Measurements from ENCODE around the gene FAM200A.
A peak's percentile ranks its signal among the peaks of the same experiment; 100 is the strongest.
"Not testable (repeated sequence)": the region's sequence is repeated elsewhere in the genome, so short reads cannot be mapped to it uniquely, and the experiment has no call there.

FAM200A gene

GRCh38 chr7:99535667-99536066 is 16.2 kb downstream of the FAM200A start:
- Histone ChIP-seq H3K4me1 (ENCODE audit: insufficient read depth, low read length) (no peaks in the 10 kb centered on the region), H3K9me3 (ENCODE audit: low read length) (peaks cover 24% of the 10 kb centered on the region), H3K27ac (ENCODE audit: low read depth, low read length) (no peak overlapping the region), H3K4me3 (ENCODE audit: low read depth in 1 of 2, low read length in 2 of 2) (no peak overlapping the region), H3K27me3 (ENCODE audit: control insufficient read depth in 1 of 2, insufficient read depth in 2 of 2, low read length in 2 of 2) (no peaks in the 10 kb centered on the region), H3K36me3 (ENCODE audit: insufficient read depth, low read length) (peaks cover 24% of the 10 kb centered on the region), H3K9ac (ENCODE audit: low read length) (no peak overlapping the region)

GRCh38 chr7:99531354-99531765 is 20.6 kb downstream of the FAM200A start:
- Histone ChIP-seq H3K36me3 (ENCODE audit: insufficient read depth, low read length) (peaks cover 39% of the 10 kb centered on the region), H3K27me3 (ENCODE audit: control insufficient read depth in 1 of 2, insufficient read depth in 2 of 2, low read length in 2 of 2) (no peaks in the 10 kb centered on the region), H3K27ac (ENCODE audit: low read depth, low read length) (no peak overlapping the region), H3K9ac (ENCODE audit: low read length) (no peak overlapping the region), H3K4me3 (ENCODE audit: low read depth in 1 of 2, low read length in 2 of 2) (peak overlapping the region in 1 of 2 donors; percentile 26), H3K4me1 (ENCODE audit: insufficient read depth, low read length) (no peaks in the 10 kb centered on the region), H3K9me3 (ENCODE audit: low read length) (peaks cover 20% of the 10 kb centered on the region)

- H3K27ac ChIP-seq (ENCODE audit: low read depth, low read length), result no peak overlapping the region
- H3K9ac ChIP-seq (ENCODE audit: low read length), result no peak overlapping the region
- peaks cover under 1% of the 10 kb centered on the region for H3K9me3 ChIP-seq (ENCODE audit: low read length)
- H3K4me3 ChIP-seq (ENCODE audit: low read depth in 1 of 2, low read length in 2 of 2), result no peak overlapping the region
- no peaks in the 10 kb centered on the region for H3K4me1 ChIP-seq (ENCODE audit: insufficient read depth, low read length)
- no peaks in the 10 kb centered on the region for H3K27me3 ChIP-seq (ENCODE audit: control insufficient read depth in 1 of 2, insufficient read depth in 2 of 2, low read length in 2 of 2)
- peaks cover 29% of the 10 kb centered on the region for H3K36me3 ChIP-seq (ENCODE audit: insufficient read depth, low read length)
These were observed 26.0 kb downstream of the FAM200A start for GRCh38 chr7:99525713-99526440.

GRCh38 chr7:99521399-99521798 is 30.5 kb downstream of the FAM200A start:
- no peaks in the 10 kb centered on the region for H3K9me3 ChIP-seq (ENCODE audit: low read length)
- no peak overlapping the region for H3K4me3 ChIP-seq (ENCODE audit: low read depth in 1 of 2, low read length in 2 of 2)
- no peaks in the 10 kb centered on the region for H3K27me3 ChIP-seq (ENCODE audit: control insufficient read depth in 1 of 2, insufficient read depth in 2 of 2, low read length in 2 of 2)
- no peaks in the 10 kb centered on the region for H3K4me1 ChIP-seq (ENCODE audit: insufficient read depth, low read length)
- peaks cover 34% of the 10 kb centered on the region for H3K36me3 ChIP-seq (ENCODE audit: insufficient read depth, low read length)
- H3K9ac ChIP-seq (ENCODE audit: low read length), result no peak overlapping the region
- no peak overlapping the region for H3K27ac ChIP-seq (ENCODE audit: low read depth, low read length)

- H3K27ac ChIP-seq (ENCODE audit: low read depth, low read length), result no peak overlapping the region
- H3K4me3 ChIP-seq (ENCODE audit: low read depth in 1 of 2, low read length in 2 of 2), result no peak overlapping the region
- H3K36me3 ChIP-seq (ENCODE audit: insufficient read depth, low read length), result peaks cover 29% of the 10 kb centered on the region
- H3K9ac ChIP-seq (ENCODE audit: low read length), result no peak overlapping the region
- H3K27me3 ChIP-seq (ENCODE audit: control insufficient read depth in 1 of 2, insufficient read depth in 2 of 2, low read length in 2 of 2), result no peaks in the 10 kb centered on the region
- H3K4me1 ChIP-seq (ENCODE audit: insufficient read depth, low read length), result no peaks in the 10 kb centered on the region
- H3K9me3 ChIP-seq (ENCODE audit: low read length), result no peaks in the 10 kb centered on the region
These were observed 37.9 kb downstream of the FAM200A start for GRCh38 chr7:99514050-99514449.

GRCh38 chr7:99505324-99505662 is 46.6 kb downstream of the FAM200A start:
- no peaks in the 10 kb centered on the region for H3K9me3 ChIP-seq (ENCODE audit: low read length)
- peak overlapping the region; percentile 94 for H3K27ac ChIP-seq (ENCODE audit: low read depth, low read length)
- peak overlapping the region; percentile 97 for H3K9ac ChIP-seq (ENCODE audit: low read length)
- H3K4me1 ChIP-seq (ENCODE audit: insufficient read depth, low read length), result peaks cover 24% of the 10 kb centered on the region
- H3K4me3 ChIP-seq (ENCODE audit: low read depth in 1 of 2, low read length in 2 of 2), result peak overlapping the region; percentile 72 to 94
- H3K36me3 ChIP-seq (ENCODE audit: insufficient read depth, low read length), result no peaks in the 10 kb centered on the region
- H3K27me3 ChIP-seq (ENCODE audit: control insufficient read depth in 1 of 2, insufficient read depth in 2 of 2, low read length in 2 of 2), result no peaks in the 10 kb centered on the region

GRCh38 chr7:99504603-99505323 is 47.2 kb downstream of the FAM200A start, which contains the start of gene ZKSCAN5:
Gene ZKSCAN5 (plus strand): TSS chr7:99504662. CDS start chr7:99506045, 1,383 bp downstream.
- H3K9me3 ChIP-seq (ENCODE audit: low read length), result no peaks in the 10 kb centered on the region
- H3K4me3 ChIP-seq (ENCODE audit: low read depth in 1 of 2, low read length in 2 of 2), result peak within 1 kb of the TSS; percentile 72 to 94
- peak within 1 kb of the TSS; percentile 97 for H3K9ac ChIP-seq (ENCODE audit: low read length)
- H3K4me1 ChIP-seq (ENCODE audit: insufficient read depth, low read length), result peaks cover 24% of the 10 kb centered on the region
- no peaks in the 10 kb centered on the region for H3K27me3 ChIP-seq (ENCODE audit: control insufficient read depth in 1 of 2, insufficient read depth in 2 of 2, low read length in 2 of 2)
- H3K27ac ChIP-seq (ENCODE audit: low read depth, low read length), result peak within 1 kb of the TSS; percentile 94
- H3K36me3 ChIP-seq (ENCODE audit: insufficient read depth, low read length), result no peaks in the 10 kb centered on the region

- H3K27ac ChIP-seq (ENCODE audit: low read depth, low read length), result peak overlapping the region; percentile 94
- H3K4me3 ChIP-seq (ENCODE audit: low read depth in 1 of 2, low read length in 2 of 2), result peak overlapping the region; percentile 33 to 94
- no peaks in the 10 kb centered on the region for H3K27me3 ChIP-seq (ENCODE audit: control insufficient read depth in 1 of 2, insufficient read depth in 2 of 2, low read length in 2 of 2)
- H3K9ac ChIP-seq (ENCODE audit: low read length), result peak overlapping the region; percentile 63
- H3K36me3 ChIP-seq (ENCODE audit: insufficient read depth, low read length), result no peaks in the 10 kb centered on the region
- H3K4me1 ChIP-seq (ENCODE audit: insufficient read depth, low read length), result peaks cover 24% of the 10 kb centered on the region
- no peaks in the 10 kb centered on the region for H3K9me3 ChIP-seq (ENCODE audit: low read length)
These were observed 47.7 kb downstream of the FAM200A start for GRCh38 chr7:99504281-99504602.

- not testable (repeated sequence) for H3K27me3 ChIP-seq (ENCODE audit: control insufficient read depth in 1 of 2, insufficient read depth in 2 of 2, low read length in 2 of 2); H3K27ac ChIP-seq (ENCODE audit: low read depth, low read length); H3K9me3 ChIP-seq (ENCODE audit: low read length); H3K9ac ChIP-seq (ENCODE audit: low read length); H3K4me3 ChIP-seq (ENCODE audit: low read depth in 1 of 2, low read length in 2 of 2)
- H3K4me1 ChIP-seq (ENCODE audit: insufficient read depth, low read length), result peaks cover 34% of the 10 kb centered on the region
- peaks cover 11% of the 10 kb centered on the region for H3K36me3 ChIP-seq (ENCODE audit: insufficient read depth, low read length)
These were observed 50.7 kb downstream of the FAM200A start for GRCh38 chr7:99501236-99501635.

GRCh38 chr7:99500637-99501009 is 51.3 kb downstream of the FAM200A start:
- H3K4me1 ChIP-seq (ENCODE audit: insufficient read depth, low read length), result peaks cover 28% of the 10 kb centered on the region
- peak overlapping the region; percentile 97 for H3K9ac ChIP-seq (ENCODE audit: low read length)
- H3K4me3 ChIP-seq (ENCODE audit: low read depth in 1 of 2, low read length in 2 of 2), result peak overlapping the region; percentile 80 to 100
- peak overlapping the region; percentile 100 for H3K27ac ChIP-seq (ENCODE audit: low read depth, low read length)
- peaks cover 11% of the 10 kb centered on the region for H3K36me3 ChIP-seq (ENCODE audit: insufficient read depth, low read length)
- H3K9me3 ChIP-seq (ENCODE audit: low read length), result no peaks in the 10 kb centered on the region
- H3K27me3 ChIP-seq (ENCODE audit: control insufficient read depth in 1 of 2, insufficient read depth in 2 of 2, low read length in 2 of 2), result no peaks in the 10 kb centered on the region

GRCh38 chr7:99499721-99500636 is 51.9 kb downstream of the FAM200A start, which contains the start of gene ZNF394:
Gene ZNF394 (minus strand): TSS chr7:99500281. CDS start chr7:99500093, 188 bp downstream.
- Histone ChIP-seq H3K4me1 (ENCODE audit: insufficient read depth, low read length) (peaks cover 24% of the 10 kb centered on the region), H3K4me3 (ENCODE audit: low read depth in 1 of 2, low read length in 2 of 2) (peak within 1 kb of the TSS; percentile 80 to 100), H3K27me3 (ENCODE audit: control insufficient read depth in 1 of 2, insufficient read depth in 2 of 2, low read length in 2 of 2) (no peaks in the 10 kb centered on the region), H3K9ac (ENCODE audit: low read length) (peak within 1 kb of the TSS; percentile 97), H3K27ac (ENCODE audit: low read depth, low read length) (peak within 1 kb of the TSS; percentile 100), H3K36me3 (ENCODE audit: insufficient read depth, low read length) (peaks cover 11% of the 10 kb centered on the region), H3K9me3 (ENCODE audit: low read length) (no peaks in the 10 kb centered on the region)

All from muscle layer of colon (tissue), 2 donors.